T-cell (primary cell): Measurements from ENCODE around the gene LCN6. TPM values are rescaled to one million over a fixed set of nuclear protein-coding genes. Genes with fewer than 3 reads are reported as not detected.
A peak's percentile ranks its signal among the peaks of the same experiment; 100 is the strongest.
"Not testable (repeated sequence)": the region's sequence is repeated elsewhere in the genome, so short reads cannot be mapped to it uniquely, and the experiment has no call there.

Experiments
- ATAC-seq, 4 experiments: fragments of 200-7000 bp in 3 of 4; fragments of 150-1000 bp in 1 of 4; cut with Tn5 transposase; replicated peaks in 1 of 4; 1 replicate in 3 of 4; 2 replicates in 1 of 4; pipeline ENCODE4 v1.10.0; 2021; ENCODE audit warnings: moderate library complexity in 3 of 4, mild to moderate bottlenecking in 2 of 4, moderate number of reproducible peaks in 1 of 4
- CTCF ChIA-PET, 2 donors: fragments of 300-600 bp; sonication (Branson Sonifier 250); formaldehyde crosslinking; loops; one replicate each; lab custom pipeline; 2022; ENCODE audit warnings: antibody characterized with exemption in 2 of 2; lab: Charles Lee
- POLR2A ChIA-PET, 2 donors: fragments of 300-600 bp; sonication (Branson Sonifier 250); formaldehyde crosslinking; loops; one replicate each; lab custom pipeline; 2022; ENCODE audit warnings: antibody characterized with exemption in 2 of 2; lab: Charles Lee
- DNase-seq, 35 experiments: peaks; one replicate each; pipeline versions ENCODE4 v3.0.0 to v3.0.0-alpha.2; 2013 to 2023
- H3K27ac ChIP-seq: one replicate; pipeline ENCODE4 v1.5.1; 2013; ENCODE audit warnings: low read length
- H3K27me3 ChIP-seq, 2 experiments: replicated peaks in 1 of 2; 1 replicate in 1 of 2; 2 replicates in 1 of 2; pipeline versions ENCODE4 v1.6.1 to v1.7.0; 2013; ENCODE audit warnings: low read length in 1 of 2, mixed read lengths in 1 of 2; ENCODE audit not compliant: control insufficient read depth in 2 of 2, insufficient read depth in 2 of 2; ENCODE audit errors: extremely low read depth in 1 of 2
- H3K36me3 ChIP-seq, 2 donors: 1 replicate in 1 of 2; 2 replicates in 1 of 2; pipeline versions ENCODE4 v1.6.1 to v1.7.0; 2013; ENCODE audit warnings: low read length in 1 of 2; ENCODE audit not compliant: control insufficient read depth in 2 of 2, insufficient read depth in 1 of 2; ENCODE audit errors: extremely low read depth in 1 of 2
- H3K4me1 ChIP-seq, 2 experiments: 1 replicate in 1 of 2; 2 replicates in 1 of 2; pipeline versions ENCODE4 v1.6.1 to v1.7.0; 2013; ENCODE audit warnings: low read length in 2 of 2, mixed read lengths in 1 of 2; ENCODE audit not compliant: insufficient read depth in 2 of 2, control insufficient read depth in 1 of 2; ENCODE audit errors: extremely low read depth in 1 of 2
- H3K4me3 ChIP-seq, 2 donors: 1 replicate in 1 of 2; 2 replicates in 1 of 2; pipeline versions ENCODE4 v1.5.1 to v1.7.0; 2013; ENCODE audit warnings: mild to moderate bottlenecking in 2 of 2, low read length in 1 of 2, moderate library complexity in 1 of 2; ENCODE audit not compliant: control insufficient read depth in 1 of 2; ENCODE audit errors: extremely low read depth in 1 of 2
- H3K9me3 ChIP-seq: 2 replicates; pipeline ENCODE4 v1.7.0; 2013
- H3K27ac Mint-ChIP-seq, 2 donors: one replicate each; pipeline ENCODE4 v1.8.0; 2020 to 2021; ENCODE audit warnings: mild to moderate bottlenecking in 2 of 2, mixed read lengths in 2 of 2
- H3K27me3 Mint-ChIP-seq, 2 donors: one replicate each; pipeline ENCODE4 v1.8.0; 2021 to 2022; ENCODE audit warnings: mixed read lengths in 2 of 2
- H3K36me3 Mint-ChIP-seq: one replicate; pipeline ENCODE4 v1.8.0; 2021; ENCODE audit warnings: mixed read lengths
- H3K4me1 Mint-ChIP-seq, 3 donors: one replicate each; pipeline ENCODE4 v1.8.0; 2020 to 2022; ENCODE audit warnings: mixed read lengths in 3 of 3, mild to moderate bottlenecking in 1 of 3
- H3K4me3 Mint-ChIP-seq, 3 donors: one replicate each; pipeline ENCODE4 v1.8.0; 2020 to 2022; ENCODE audit warnings: mild to moderate bottlenecking in 3 of 3, mixed read lengths in 3 of 3, moderate library complexity in 3 of 3
- H3K9me3 Mint-ChIP-seq, 3 donors: one replicate each; pipeline ENCODE4 v1.8.0; 2020 to 2022; ENCODE audit warnings: mixed read lengths in 3 of 3
- WGBS: methylation state at CpG from one replicate; pipeline ENCODE4 v1.1.5; 2013; ENCODE audit warnings: missing lambda C conversion rate; ENCODE audit not compliant: insufficient coverage; 5-methylcytosine and 5-hydroxymethylcytosine counted together
- total RNA-seq, 35 experiments: library from RNA in 6 of 35; stranded (reverse) in 6 of 35; fragments of 120-200 nt in 1 of 35; gene quantifications; one replicate each; pipeline versions ENCODE4 v1.2.1 to v1.2.4 and lab custom pipeline; 2013 to 2026

LCN6 gene
- total RNA-seq, 5 donors from 2014 or later (not counting 1 experiment from before 2014, with no cell fraction given), result not detected

GRCh38 chr9:136762915-136763648 is 14.8 kb upstream of the LCN6 start:
- 65% methylated on average over 14 of the region's 37 CpGs for WGBS
- H3K4me3 ChIP-seq, result no peak overlapping the region
- ATAC-seq (peak in 2 of 4 experiments; percentile 14 to 52), DNase-seq (peak in 14 of 35 experiments; percentile 9 to 50 (median 26))
- peaks cover 0 to 12% of the 10 kb centered on the region in 2 experiments for H3K4me1 ChIP-seq
- Mint-ChIP-seq H3K36me3 (no peaks in the 10 kb centered on the region), H3K27ac (no peak overlapping the region), H3K4me1 (peaks cover 5 to 18% (median 7%) of the 10 kb centered on the region in 3 donors), H3K4me3 (no peak overlapping the region), H3K27me3 (peaks cover 7 to 22% of the 10 kb centered on the region in 2 donors), H3K9me3 (no peaks in the 10 kb centered on the region)
- POLR2A ChIA-PET, result interaction anchor here in 1 of 2 donors (0.6 kb wide), 1 partner anchor 175 kb away, joined by 8 read pairs; no protein-coding TSS in a partner anchor
- no peaks in the 10 kb centered on the region for H3K36me3 ChIP-seq
- H3K27ac ChIP-seq, result no peak overlapping the region
- CTCF ChIA-PET, result no interaction called here
- no peaks in the 10 kb centered on the region for H3K9me3 ChIP-seq
- peaks cover 0 to 63% of the 10 kb centered on the region in 2 experiments for H3K27me3 ChIP-seq

DNA sequence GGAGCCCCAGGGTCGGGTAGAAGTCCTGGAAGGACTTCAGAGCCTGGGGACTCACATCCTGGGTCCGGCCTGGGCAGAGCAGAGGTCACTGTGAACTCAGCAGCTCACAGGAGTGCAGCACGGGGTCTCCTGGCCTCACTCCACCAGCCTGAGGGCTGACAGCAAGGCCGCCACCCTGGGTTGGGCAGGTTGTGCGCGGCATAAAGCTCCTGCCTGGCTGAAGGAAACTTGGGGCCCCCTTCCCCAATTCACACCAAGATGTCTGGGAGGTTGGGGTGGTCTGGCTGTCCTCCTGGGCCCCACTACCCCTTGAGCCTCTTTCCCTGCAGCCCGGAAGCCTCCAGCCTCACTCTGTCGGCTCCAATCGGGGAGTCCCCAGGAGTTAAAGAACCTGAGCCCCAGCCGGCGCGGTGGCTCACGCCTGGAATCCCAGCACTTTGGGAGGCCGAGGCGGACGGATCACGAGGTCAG is 13.9 kb upstream of the LCN6 start:
- CTCF ChIA-PET, result no interaction called here
- peaks cover 5 to 14% (median 7%) of the 10 kb centered on the region in 3 donors for H3K4me1 Mint-ChIP-seq
- no peak for DNase-seq

DNA sequence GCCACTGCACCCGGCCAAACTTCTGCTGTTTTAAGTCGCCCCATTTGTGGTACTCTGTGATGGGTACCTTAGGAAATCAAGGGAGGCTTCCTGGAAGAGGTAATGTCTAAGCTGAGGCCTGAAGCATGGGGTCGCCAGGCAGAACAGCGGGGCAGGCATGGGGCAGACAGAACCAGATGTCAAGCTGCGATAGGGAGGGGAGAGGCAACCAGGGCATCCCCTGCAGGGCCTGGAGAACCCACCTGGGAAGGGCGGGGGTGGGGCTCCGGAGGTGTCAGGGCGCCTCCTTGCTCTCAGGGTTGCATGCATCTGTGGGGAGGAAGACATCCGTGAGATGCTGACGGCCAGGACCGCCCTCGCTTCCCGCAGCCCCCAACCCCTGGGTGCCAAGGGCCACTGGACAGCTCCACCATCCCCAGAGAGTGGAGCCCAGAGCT is 13.2 kb upstream of the LCN6 start:
- 76% methylated on average over 9 of the region's 13 CpGs for WGBS

More for the DNA sequence above, 13.9 kb upstream of the LCN6 start:
- H3K4me3 ChIP-seq, result no peak overlapping the region
- H3K27me3 ChIP-seq, result peaks cover 0 to 61% of the 10 kb centered on the region in 2 experiments
- POLR2A ChIA-PET, result no interaction called here
- H3K27me3 Mint-ChIP-seq, result peaks cover 7 to 21% of the 10 kb centered on the region in 2 donors
- no peak overlapping the region for H3K27ac ChIP-seq
- no peak for ATAC-seq
- WGBS, result 76% methylated on average over 4 of the region's 17 CpGs
- no peak overlapping the region for H3K27ac Mint-ChIP-seq
- H3K4me1 ChIP-seq, result peaks cover 0 to 12% of the 10 kb centered on the region in 2 experiments
- H3K9me3 Mint-ChIP-seq, result no peaks in the 10 kb centered on the region
- H3K36me3 ChIP-seq, result no peaks in the 10 kb centered on the region
- no peaks in the 10 kb centered on the region for H3K36me3 Mint-ChIP-seq
- no peaks in the 10 kb centered on the region for H3K9me3 ChIP-seq
- no peak overlapping the region for H3K4me3 Mint-ChIP-seq

DNA sequence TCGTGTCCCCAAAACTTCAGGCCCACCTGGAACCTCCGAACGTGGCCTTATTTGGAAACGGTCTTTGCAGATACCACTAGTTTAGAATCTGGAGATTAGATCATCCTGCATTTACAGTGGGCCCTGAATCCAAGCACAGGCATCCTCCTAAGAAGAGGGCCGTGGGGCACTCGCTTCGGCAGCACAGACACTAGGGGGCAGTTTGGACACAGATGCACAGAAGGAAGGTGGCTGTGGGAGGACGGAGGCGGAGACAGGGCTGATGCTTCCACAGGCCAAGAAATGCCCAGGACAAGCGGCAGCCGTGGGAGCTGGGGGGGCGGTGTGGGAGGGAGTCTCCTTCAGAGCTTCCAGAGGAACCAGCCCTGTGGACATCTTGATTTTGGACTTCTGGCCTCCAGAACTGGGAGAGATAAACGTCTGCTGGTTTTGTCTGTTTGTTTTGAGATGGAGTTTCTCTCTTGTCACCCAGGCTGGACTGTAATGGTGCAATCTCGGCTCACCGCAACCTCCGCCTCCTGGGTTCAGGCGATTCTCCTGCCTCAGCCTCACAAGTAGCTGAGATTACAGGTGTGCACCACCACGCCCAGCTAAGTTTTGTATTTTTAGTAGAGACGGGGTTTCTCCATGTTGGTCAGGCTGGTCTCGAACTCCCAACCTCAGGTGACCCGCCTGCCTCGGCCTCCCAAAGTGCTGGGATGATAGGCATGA is 12.7 kb upstream of the LCN6 start:
- H3K36me3 ChIP-seq, CTCF ChIA-PET, H3K36me3 Mint-ChIP-seq, ATAC-seq, H3K27ac Mint-ChIP-seq, H3K4me1 ChIP-seq, POLR2A ChIA-PET, H3K4me3 ChIP-seq, H3K9me3 Mint-ChIP-seq, H3K9me3 ChIP-seq, H3K4me3 Mint-ChIP-seq, H3K4me1 Mint-ChIP-seq, H3K27ac ChIP-seq: not testable (repeated sequence)
- H3K27me3 Mint-ChIP-seq, result peaks cover 0 to 15% of the 10 kb centered on the region in 2 donors
- DNase-seq, result peak in 3 of 35 experiments; percentile 10 to 28 (median 25)
- WGBS, result 59% methylated on average over 14 of the region's 22 CpGs
- peaks cover 0 to 71% of the 10 kb centered on the region in 2 experiments for H3K27me3 ChIP-seq

More for the DNA sequence above, 13.2 kb upstream of the LCN6 start:
- Histone ChIP-seq H3K9me3 (no peaks in the 10 kb centered on the region), H3K4me3 (no peak overlapping the region), H3K36me3 (no peaks in the 10 kb centered on the region), H3K27ac (no peak overlapping the region), H3K27me3 (peaks cover 0 to 66% of the 10 kb centered on the region in 2 experiments), H3K4me1 (peaks cover 0 to 9% of the 10 kb centered on the region in 2 experiments)
- DNase-seq (peak in 1 of 35 experiments; percentile 0), ATAC-seq (no peak)
- peaks cover 0 to 8% (median under 1%) of the 10 kb centered on the region in 3 donors for H3K4me1 Mint-ChIP-seq
- ChIA-PET POLR2A (no interaction called here), CTCF (interaction anchor here in 1 of 2 donors (0.7 kb wide), 1 partner anchor 32 kb away, joined by 4 read pairs; no protein-coding TSS in a partner anchor)
- H3K27ac Mint-ChIP-seq, result no peak overlapping the region
- no peaks in the 10 kb centered on the region for H3K36me3 Mint-ChIP-seq
- H3K4me3 Mint-ChIP-seq, result no peak overlapping the region
- H3K27me3 Mint-ChIP-seq, result peaks cover under 1 to 15% of the 10 kb centered on the region in 2 donors
- H3K9me3 Mint-ChIP-seq, result no peaks in the 10 kb centered on the region

- DNase-seq, result peak in 1 of 35 experiments; percentile 0
- no peak overlapping the region for H3K27ac Mint-ChIP-seq
Observed at GRCh38 chr9:136760424-136760823, 12.1 kb upstream of the LCN6 start.

More at GRCh38 chr9:136760424-136760823, 12.1 kb upstream of the LCN6 start:
- POLR2A ChIA-PET, result no interaction called here
- peaks cover 0 to 4% (median 0%) of the 10 kb centered on the region in 3 donors for H3K4me1 Mint-ChIP-seq
- WGBS, result 76% methylated on average over 14 of the region's 25 CpGs
- ATAC-seq, result no peak
- H3K9me3 ChIP-seq, result no peaks in the 10 kb centered on the region
- H3K4me3 Mint-ChIP-seq, result no peak overlapping the region
- no peaks in the 10 kb centered on the region for H3K36me3 ChIP-seq
- no peak overlapping the region for H3K27ac ChIP-seq
- peaks cover 0 to 4% of the 10 kb centered on the region in 2 experiments for H3K4me1 ChIP-seq
- H3K4me3 ChIP-seq, result no peak overlapping the region
- peaks cover 0 to 74% of the 10 kb centered on the region in 2 experiments for H3K27me3 ChIP-seq
- H3K27me3 Mint-ChIP-seq, result peaks cover 0 to 13% of the 10 kb centered on the region in 2 donors
- CTCF ChIA-PET, result no interaction called here
- no peaks in the 10 kb centered on the region for H3K36me3 Mint-ChIP-seq
- H3K9me3 Mint-ChIP-seq, result no peaks in the 10 kb centered on the region
